T-helper 2 cell treated with Interferon-gamma antibody and Interleukin-4, amounts not matched to agents 100 ng/mL and 5 ng/mL, for 36 hours (primary cell): ENCODE measurements around the gene CD300LF. TPM values are rescaled to one million over a fixed set of nuclear protein-coding genes. Genes with fewer than 3 reads are reported as not detected.

Experiments used
- intact Hi-C: fragments of 100-400 bp; cut with micrococcal nuclease; formaldehyde crosslinking; loops from one replicate; pipeline ENCODE4 v1.15.1; 2023
- total RNA-seq: library from RNA; stranded (reverse); gene quantifications from 2 replicates; pipeline ENCODE4 v1.2.3, GENCODE V29; 2022

Gene CD300LF
- total RNA-seq, 1 donor from 2014 or later, result not detected

DNA sequence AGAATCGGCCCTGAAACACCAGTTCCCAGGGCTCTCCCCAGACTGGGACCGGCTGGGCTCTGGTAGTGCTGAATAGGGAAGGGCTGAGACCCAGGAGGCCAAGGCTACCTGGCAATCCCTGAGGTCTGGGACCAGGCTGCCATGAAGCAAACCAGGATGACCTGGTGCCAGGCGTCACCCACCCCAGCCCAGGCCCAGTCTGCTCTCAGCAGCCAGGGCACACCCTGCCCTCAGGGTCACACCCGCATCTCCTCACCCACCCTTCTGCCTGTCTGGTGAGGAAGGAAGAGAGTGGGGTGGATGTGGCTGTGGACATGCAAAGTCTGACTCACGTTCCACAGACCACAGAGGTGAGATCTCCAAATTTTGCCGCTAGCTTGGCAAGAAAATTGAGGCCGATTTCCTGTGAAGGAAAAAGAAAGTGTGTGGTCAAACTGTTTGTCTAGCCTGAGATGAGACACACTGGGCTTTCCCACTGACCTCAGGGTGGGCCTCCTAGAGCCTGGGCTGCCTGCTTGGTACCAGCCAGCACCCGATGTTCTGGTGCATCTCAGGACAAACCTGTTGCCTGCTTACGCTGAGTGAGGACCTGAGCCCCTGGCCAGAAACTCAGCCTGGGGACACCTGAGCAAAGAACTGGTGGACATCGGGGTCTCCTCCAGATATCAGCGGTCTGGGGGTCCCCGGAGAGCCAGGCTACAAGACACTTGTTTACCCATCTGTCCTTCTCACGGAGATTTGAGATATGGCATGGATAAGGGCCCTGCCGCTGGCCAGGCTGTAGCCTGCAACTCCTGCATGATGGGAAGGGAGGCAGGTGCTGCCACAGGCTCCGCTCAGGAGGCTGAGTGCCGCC, 18.0 kb upstream of the CD300LF start:
- intact Hi-C loops, result no loop called here

DNA sequence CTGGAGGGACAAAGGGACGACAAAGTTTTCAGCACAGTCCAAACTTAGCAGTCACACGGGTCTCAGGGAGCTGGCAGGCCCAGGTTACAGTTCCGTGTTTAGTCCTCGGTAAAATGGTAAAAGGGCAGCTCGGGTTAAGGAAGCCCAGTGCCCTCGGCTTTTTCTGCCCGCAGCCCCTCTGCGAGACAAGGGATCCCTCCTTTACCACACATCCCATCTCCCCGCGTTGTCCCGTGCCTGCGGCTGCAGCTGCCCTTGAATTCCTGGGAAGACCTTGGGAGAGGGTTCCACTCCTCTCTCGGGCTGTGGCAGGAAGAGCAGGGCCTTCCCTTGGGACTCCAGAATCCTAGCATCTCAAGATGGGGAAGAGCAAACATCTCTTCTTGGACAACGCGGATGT, 17.1 kb upstream of the CD300LF start:
- intact Hi-C loops, result no loop called here

DNA sequence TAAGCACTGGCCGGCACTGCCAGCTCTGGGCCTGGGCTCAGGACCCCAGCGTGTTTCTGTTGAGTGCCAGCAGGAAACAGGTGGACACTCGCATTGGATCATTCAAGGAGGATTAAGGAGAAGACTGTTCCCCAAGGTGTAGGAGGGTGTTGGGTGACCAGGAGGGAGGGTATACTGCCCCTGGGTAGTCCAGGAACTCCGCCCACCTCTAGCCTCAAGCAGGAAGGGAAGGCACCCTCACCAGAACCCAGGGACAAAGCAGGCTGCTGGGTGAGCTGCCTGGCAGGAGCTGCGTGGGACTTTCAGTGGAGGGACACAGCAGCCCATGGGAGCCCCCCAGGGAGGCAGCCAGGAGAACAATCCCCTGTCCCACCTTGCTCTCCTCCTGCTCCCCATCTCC, 16.6 kb upstream of the CD300LF start:
- intact Hi-C loops, result no loop called here

DNA sequence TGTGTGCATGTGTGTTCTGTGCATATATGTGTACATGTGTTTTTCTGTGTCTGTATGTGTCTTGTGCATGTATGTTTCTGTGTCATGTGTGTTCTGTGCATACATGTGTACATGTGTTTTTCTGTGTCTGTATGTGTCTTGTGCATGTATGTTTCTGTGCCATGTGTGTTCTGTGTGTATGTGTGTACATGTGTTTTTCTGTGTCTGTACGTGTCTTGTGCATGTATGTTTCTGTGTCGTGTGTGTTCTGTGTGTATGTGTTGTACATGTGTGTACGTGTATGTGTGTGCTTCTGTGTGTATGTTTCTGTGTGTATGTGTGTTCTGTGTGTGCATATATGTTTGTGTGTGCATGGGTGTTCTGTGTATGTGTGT, 16.0 kb upstream of the CD300LF start:
- intact Hi-C loops, result no loop called here

DNA sequence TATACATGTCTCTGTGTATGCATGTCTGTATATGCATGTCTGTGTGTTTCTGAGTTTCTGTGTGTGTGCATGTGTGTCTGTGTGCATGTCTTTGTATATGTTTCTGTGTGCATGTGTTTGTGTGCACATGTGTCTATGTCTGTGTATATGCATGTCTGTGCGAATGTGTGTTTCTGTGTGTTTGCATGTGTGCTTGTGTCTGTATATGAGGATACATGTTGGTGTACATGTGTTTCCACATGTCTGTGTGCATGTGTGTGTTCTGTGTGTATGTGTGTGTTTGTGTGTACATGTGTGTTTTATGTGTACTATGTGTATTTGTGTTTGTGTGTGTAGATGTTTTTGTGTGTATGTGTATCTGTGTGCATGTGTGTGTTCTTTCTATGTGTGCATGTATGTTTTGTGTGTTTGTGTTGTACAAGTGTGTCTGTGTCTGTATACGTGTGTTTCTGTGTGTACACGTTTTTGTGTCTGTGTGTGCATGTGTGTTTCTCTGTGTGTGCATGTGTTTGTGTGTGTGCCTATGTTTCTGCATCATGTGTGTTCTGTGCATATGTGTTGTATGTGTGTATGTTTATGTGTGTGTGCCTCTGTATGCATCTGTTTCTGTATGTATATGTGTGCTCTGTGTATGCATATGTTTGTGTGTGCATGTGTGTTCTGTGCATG, 15.4 kb upstream of the CD300LF start:
- intact Hi-C loops, result no loop called here

DNA sequence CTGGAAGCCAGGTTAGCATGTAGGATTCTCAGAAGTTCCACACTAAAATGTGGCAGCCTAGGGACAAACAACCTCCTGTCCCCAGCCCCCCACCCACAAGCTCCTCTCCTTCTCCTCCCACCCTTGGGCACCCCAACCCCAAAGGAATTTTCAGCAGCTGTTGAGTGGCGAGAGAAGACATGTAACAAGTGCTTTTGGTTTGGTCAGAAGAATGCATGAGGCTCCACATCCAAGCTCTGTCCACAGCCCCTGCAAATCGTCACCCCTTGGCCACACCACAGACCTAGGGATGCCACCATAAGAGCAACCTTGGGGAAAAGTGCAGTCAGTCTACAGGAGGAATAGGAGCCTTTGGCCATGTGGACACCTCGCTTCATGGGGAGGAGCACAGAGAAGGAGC, 12.4 kb upstream of the CD300LF start:
- intact Hi-C loops, result no loop called here

DNA sequence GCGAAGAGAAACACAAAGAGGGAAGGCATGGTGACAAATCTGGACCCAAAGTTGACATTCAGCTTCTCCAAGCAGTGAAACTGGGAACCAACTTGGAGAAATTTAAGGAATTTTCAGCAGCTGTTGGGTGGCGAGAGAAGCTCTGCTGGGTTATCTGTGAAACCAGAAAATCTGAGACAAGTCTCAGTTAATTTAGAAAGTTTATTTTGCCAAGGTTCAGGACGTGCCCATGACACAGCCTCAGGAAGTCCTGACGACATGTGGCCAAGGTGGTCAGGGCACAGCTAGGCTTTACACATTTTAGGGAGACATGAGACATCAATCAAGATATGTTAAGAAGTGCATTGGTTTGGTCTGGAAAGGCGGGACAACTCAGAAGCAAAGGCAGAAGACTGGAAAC, 11.2 kb upstream of the CD300LF start:
- intact Hi-C loops, result no loop called here

DNA sequence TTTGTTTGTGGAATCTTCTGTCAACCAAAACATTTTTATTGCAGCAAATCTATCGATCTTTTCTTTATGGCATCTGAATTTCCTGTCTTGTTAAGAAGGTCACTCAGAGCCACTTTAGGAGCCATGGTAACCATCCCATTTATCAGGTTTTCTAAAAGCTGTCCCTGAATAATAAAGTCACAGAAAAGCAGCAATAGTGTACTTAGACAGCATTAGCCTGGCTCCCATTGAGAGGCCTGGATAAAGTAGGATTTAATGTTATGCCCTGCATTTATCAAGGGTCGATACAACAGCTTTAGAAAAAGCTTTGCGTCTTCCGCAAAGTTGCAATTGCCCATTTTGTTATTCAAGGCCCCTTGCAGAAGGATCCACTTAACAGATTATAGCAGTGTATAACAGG, 10.1 kb upstream of the CD300LF start:
- intact Hi-C loops, result no loop called here

DNA sequence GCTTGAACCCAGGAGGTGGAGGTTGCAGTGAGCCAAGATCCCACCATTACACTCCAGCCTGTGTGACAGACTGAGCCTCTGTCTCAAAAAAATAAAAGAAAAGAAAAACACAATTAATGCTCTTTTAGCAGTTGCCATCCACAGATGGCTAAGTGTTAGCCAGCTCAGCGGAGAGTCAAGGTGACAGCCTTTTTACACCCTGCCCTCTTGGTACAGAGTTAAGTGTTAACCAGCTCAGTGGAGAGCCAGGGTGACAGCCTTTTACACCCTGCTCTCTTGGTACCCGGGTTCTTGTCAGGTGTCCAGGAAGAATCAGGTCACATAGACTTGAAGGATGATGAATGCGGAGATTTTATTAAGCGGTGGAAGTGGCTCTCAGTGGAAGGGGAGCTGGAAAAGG, 7.8 kb upstream of the CD300LF start:
- intact Hi-C loops, result no loop called here

DNA sequence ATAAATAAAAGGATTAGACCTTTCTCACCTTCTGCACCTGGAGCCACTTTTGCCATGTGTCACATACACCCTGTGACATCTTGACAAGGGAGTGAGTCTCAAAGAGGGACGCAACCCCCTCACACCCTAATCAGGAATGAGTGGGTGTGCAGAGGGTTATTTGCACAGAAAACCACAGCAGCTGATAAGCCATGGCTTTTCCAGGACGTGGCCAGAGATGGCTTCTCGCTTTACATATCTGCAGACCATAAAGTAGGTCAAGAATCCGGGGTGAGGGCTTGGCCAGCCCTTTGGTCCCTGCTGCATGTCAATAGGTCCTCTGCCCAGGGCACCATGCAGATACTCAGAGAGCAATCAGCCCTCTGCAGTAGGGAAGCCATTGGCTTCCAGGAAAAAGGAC, 2.4 kb upstream of the CD300LF start:
- intact Hi-C loops, result no loop called here

DNA sequence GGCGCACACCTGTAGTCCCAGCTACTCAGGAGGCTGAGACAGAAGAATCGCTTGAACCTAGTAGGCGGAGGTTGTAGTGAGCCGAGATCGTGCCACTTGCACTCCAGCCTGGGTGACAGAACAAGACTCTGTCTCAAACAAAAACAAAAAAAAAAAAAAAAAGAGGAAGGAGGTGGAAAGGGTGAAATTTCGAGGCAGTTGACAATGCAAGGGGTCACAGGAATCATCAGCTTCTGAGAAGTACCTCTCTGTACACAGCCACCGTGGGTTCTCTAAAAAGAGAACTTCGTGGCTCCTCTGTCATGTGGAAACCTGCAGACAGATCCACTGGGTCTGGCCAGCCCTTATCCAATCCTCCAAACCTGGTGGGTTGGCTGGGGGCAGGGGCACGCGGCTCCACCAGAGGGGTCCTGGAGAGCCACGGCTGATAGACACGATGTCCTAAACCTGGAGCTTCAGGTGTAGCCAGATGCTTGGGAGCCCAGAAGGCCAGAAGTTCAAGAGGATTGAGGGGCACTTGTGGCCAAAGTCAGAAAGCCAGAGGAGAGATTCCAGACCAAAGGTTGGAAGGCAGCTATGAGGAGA, 540 bp upstream of the CD300LF start:
- intact Hi-C loops, result no loop called here

DNA sequence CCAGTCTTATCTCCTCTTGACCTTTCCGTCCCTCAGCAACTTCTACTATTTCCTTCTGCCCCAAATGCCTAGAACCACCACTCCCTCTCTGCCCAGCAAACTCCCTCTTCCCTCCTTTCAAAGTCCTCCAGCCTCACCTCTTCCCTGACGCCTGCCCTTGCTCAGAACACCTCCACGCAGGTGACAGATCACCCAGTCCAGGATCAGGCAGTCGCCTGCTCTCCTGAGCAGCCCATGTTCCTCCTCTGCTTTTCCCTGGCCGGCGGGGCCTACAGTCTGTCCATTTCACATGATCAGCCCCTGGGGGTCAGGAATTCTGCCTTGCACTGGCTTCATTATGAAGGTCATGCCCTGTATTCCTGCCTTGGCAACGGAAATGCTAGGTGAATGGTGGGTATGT, 422 bp downstream of the CD300LF start:
- intact Hi-C loops, result no loop called here

DNA sequence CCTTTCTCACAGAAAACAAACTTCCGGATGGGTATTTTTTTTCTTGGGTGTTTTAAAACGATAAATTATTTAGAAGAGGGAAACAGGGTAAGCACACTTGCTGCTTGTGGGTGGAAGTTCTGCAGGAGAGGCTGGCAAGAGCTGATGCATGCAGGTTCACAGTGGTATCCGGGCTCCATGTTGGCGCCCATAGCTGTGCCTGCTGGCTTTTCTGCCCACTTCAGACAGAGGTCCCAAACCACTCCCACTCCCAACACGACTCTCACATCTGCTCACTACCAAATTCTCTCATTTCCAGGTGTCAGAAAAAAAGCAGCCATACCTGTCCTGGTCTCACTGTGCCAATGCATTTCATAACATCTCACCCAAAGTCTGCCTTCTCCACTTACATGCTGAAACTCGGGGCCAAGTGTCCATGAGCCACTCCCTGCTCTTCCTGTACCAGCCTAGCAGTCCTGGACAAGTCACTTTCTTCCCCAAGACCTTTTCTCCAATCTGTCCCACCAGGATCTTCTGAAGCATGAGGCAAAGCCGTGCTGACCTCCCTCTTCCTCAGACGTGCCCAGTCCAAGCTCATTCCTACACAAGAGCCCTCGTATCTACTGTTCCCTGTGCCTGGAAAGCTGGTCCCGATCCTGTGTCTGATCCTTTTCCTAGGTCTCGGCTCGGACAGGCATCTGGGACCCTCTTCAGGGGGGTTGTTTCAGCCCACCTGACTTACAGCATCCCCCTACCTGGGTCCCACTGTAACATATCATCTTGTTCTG, 1.5 kb downstream of the CD300LF start:
- intact Hi-C loops, result no loop called here

DNA sequence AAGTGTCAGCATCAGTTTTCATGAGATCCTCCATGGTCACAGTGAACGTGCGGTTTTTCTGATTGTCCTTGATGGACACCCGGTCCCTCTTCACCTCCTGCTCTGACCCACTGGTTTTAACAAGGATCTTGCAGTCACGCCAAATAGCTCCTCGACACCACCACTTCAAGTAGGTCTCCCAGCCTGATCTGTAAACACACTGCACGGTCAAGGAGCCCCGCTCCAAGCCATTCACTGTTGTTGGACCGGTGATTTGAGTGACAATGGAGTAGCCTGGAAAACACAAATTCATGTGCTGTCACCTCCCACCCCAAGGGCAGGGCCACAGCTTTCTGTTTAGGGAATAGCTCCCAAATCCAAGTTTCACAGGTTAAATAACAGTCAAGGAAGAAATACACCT, 8.2 kb downstream of the CD300LF start:
- intact Hi-C loops, result no loop called here

DNA sequence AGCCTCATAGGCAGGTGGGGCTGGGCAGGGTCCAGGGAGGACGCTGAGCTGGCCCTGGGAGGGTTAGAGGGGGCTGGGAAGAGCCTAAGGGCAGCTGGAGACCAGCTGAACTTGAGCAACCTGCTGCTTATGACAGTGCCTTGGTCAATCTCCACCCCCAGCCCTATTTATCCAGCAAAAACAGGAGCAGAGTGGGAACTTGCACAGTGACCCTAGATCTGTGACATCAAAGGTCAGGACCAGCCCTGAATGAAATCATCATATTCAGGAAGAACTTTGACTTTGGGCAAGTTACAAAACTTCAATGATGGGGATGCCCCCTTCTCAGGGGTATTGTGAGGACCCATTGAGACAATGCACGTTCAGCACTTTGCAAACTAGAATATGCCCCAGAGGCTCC, 9.4 kb downstream of the CD300LF start:
- intact Hi-C loops, result no loop called here

DNA sequence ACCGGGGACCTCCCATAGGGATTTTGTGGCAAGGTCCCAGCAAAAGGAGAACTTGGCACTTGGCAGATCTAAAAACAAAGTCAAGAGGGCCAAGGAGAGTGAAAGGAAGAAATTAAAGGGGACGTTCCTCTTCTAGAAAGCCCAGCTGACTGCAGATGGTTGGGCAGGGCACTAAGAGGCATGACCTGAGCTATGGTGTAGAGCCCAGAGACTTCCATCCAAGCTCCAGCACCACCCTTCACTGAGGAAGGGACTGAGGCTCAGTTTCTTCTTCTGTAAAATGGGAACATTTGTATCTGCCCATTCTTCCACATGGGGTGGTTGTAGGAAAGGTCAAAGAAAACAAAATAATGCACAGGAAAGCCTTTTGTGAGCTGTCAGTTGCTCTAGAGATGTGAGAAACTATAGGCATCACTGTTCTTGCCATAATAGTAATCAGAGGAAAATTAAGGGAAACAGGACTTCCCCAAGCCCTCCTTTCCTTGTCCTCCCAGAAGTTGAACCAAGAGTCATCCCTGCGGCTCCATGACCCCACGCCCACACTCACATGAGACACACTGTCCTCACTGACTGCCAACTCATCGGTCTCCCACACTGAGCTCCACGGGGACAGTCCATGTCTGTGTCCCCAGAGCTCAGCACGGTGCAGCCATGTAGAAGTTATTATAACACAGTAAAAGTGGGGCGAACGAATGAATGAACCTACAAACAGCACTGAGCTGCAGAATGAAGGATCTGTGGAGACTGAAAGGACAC, 10.4 kb downstream of the CD300LF start:
- intact Hi-C loops, result no loop called here

DNA sequence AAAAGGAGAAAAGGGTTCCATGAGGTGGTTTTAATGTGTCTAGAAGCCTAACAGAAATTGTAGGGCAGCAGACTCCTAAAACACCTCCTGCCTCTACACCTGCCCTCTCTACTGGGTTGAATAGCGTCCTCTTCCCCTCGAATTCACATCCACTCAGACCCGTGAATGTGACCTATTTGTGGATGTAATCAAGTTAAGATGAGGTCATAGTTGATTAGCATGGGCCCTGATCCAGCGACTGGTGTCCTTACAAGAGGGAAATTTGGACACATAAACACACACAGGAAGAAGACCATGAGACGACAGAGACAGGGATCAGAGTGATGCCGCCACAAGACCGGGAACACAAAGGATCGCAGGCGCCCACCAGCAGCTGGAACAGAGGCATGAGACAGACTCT, 13.5 kb downstream of the CD300LF start:
- intact Hi-C loops, result no loop called here

DNA sequence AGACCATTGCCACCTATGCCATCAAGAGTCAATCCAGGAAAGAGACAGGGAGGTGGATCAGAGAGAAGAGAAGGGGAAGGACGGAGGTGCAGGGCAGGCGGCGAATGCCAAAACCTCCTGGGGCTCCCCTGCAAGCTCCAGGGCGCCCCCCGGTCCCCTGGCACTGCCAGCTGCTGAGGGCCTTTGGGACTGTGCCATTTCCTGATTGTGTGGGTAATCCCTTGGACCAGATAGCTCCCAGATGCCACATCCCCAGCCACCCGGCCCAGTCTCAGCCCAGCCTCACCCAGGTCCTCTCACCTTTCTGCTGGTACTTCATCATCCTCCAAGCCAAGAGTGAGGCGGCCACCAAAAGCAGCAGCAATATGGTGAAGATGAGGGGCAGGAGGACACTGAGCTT, 14.7 kb downstream of the CD300LF start:
- intact Hi-C loops, result no loop called here

DNA sequence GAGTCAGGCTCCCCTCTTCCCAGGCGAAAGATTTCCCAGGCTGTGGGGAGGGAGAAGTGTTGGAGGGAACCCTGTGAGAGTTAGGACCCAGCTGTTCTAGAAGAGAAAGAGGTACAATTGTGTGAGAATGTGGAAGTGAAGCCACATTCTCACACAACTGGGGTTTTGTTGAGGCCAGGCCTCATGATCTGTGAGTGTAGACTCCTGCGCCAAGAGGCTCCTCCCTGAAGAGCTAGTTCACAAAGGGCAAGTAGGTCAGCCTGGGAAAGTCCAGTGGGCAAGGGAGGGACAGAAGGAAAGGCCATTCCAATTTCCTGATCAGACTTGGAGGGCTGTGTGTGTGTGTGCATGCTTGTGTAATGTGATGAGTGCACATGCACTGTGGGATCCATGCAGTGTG, 15.2 kb downstream of the CD300LF start:
- intact Hi-C loops, result no loop called here

DNA sequence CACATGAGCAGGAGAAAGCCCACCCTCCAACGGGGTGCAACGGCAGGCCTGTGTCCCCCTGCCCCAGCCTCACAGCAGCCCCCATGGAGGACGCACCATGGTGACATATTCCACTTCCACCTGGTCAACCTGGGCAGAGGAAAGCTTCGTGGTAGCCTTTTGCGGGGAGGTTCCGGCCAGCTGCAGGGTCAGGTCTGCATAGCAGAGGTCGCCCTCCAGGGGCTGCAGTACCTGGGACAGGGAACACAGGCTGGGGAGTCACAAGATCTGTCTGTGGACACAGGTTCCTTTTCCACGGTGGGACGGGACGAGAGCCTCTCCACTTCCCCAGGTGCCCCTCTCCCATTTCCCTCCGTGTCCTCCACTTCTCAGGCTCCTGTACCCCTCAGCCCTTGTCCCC, 17.1 kb downstream of the CD300LF start:
- intact Hi-C loops, result no loop called here

DNA sequence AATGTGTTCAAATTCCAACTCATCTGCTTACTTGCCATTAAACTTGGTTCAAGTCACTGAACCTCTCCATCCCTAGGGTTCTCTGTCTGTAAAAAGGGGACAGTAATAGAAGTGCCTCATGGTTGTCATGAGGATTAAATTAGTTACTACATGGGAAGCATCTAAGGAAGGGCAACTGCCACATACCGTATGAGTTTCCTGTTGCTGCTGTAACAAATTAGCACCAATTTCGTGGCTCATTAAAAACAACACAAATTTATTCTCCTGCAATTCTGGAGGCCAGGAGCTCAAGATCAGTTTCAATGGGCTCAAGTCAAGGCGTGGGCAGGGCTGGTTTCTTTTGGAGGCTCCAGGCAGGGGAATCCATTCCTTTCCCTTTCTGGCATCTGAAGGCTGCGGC, 18.6 kb downstream of the CD300LF start:
- intact Hi-C loops, result no loop called here
